Measurements from ENCODE around the gene CHIC1.
"Not testable (repeated sequence)": the region's sequence is repeated elsewhere in the genome, so short reads cannot be mapped to it uniquely, and the experiment has no call there.

CHIC1 gene

DNA sequence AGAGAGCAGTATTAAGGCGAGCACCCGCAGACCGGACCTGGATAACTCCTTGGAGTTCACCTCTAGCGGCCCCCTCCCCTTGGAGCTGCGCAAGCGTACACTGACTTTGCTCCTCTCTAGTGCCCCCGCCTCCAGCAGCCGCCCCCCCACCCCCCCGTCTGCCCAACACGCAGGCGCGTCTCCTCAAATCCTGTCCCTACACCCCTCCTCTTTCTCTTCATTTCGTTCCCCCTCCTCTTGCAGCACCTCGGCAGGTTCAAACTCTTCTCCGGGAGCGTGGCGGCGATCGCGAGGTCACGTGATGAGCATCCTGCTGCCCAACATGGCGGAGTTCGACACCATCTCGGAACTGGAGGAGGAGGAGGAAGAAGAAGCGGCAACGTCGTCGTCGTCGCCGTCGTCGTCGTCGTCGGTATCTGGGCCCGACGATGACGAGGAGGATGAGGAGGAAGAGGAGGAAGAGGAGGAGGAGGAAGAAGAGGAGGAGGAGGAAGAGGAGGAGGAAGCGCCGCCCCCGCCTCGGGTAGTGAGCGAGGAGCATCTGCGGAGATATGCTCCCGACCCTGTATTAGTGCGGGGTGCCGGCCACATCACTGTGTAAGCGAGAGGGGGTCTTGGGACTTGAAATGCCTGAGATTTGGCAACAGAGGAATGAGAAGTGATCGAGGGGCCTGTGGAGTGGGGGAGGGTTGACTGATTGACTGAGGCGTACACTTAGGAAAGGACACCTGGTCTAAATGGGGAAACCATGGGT lies at the start of gene CHIC1:
CHIC1 (plus strand) TSS at position 214 of the 754 bp plus-strand sequence; CDS start at position 302, 88 bp downstream.
- FAIRE-seq: no peak

DNA sequence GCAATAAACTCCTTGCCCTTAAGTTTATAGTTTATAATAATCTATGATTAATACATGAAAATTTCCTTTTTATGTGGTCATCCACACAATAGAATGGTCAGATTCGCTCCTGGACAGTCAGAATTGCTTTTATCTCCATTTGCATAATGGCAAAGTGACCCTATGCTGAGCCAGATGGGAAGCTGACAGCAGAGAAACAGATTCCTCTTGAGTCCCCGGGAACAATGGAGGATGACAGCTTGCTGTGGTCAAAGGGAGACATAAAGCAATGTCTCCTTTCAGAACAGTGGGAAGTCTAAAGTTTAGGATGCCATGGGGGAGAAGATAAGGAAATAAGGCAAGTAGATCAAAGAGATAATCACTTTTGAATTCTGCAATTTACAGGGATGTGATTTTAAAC lies 40.2 kb upstream of the CHIC1 start:
- not testable (repeated sequence) for FAIRE-seq

DNA sequence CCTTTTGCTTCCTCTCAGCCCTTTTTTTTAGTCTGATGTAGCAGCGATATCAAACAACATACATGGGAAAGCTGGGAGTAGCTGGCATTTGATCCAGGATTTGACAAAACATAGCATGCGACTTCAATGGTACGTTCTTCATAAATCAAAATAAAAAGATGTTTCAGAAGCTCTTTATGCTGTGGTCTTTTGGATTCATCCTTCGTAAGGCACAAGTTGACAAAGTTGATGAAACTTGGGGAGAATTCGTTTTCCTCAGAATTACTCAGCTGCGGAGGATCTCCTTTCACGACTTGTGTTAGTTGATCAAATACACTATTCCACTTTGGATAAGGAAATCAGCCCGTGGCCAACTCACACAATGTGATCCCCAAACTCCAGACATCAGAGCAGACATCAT lies 38.1 kb upstream of the CHIC1 start:
- no peak for FAIRE-seq

DNA sequence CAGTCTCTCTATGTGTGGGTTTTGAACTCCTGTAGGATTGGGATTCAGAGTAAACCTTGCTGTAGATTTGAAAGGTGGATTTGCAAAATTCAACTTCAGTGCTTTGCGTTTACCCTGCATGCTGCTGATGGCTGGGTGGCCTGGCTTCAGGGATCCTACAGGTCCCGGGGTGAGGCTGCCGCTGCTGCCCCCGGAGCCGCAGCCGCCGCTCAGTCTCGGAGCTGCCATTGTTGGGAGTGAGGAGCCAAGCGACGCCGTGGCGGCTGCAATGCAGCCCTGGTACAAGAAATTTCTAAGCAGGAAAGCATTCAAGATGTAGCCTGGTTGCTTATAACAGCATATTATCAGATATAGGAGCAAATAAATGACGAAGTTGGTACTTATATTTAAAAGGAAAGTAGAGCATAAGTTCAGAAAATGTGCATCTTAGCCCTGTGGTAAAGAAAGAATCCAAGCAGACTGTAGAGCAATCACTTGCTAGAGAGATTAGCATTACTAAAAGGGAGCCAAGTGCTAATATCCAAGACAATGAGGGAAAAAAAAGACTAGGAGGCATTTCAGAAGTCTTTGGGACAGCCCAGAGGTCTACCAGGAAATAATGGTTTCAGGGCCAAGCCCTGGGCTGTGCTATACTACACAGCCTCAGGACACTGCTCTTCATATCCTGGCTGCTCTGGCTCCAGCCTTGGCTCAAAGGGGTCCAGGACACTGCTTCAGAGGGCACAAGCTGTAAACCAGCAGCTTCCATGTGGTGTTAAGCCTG lies 36.9 kb upstream of the CHIC1 start:
- FAIRE-seq: no peak

DNA sequence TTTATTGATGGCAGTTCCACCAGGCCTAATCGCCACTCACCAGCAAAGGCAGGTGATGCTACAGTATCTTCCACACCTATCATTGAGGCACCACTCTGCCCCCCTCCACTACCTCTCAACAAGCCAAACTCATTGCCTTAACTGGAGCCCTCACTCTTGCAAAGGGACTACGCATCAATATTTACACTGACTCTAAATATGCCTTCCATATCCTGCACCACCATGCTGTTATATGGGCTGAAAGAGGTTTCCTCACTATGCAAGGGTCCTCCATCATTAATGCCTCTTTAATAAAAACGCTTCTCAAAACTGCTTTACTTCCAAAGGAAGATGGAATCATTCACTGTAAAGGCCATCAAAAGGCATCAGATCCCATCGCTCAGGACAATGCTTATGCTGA lies 31.3 kb upstream of the CHIC1 start:
- not testable (repeated sequence) for FAIRE-seq

DNA sequence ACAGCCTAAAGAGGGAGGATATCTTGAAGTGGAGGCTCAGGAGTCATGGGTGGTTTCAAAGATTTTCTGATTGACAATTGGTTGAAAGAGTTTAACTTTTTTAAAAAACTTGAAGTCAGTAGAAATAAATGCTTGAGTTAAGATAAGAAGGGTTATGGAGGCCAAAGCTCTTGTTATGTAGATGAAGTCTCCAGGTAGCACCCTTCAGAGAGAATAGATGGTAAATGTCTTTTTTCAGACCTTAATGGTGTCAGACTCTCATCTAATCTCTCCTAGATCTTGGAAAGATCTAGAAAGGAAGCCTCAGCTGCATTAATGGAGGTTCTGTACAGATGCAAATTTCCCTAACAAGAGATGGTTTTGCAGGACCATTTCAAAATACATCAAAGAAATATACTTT lies 6.8 kb upstream of the CHIC1 start:
- FAIRE-seq: no peak

DNA sequence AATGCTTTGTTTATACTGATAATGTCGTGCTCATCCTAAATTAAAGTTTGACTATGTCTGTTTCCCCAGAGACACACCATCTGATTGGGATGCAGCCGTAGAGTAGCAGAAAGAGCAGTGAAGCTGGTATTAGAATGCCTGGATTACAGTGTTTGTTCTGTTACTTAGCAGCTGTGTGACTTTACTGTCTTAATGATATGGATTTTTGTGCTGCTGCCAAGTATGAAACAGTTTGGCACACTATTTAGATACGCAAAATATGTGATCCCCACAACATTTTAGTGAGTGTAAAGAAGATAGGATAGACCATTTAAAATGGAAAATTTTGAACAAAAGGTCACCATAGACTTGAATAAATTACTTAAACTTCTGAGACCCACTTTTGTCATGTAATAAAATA lies 1.2 kb upstream of the CHIC1 start:
- no peak for FAIRE-seq

DNA sequence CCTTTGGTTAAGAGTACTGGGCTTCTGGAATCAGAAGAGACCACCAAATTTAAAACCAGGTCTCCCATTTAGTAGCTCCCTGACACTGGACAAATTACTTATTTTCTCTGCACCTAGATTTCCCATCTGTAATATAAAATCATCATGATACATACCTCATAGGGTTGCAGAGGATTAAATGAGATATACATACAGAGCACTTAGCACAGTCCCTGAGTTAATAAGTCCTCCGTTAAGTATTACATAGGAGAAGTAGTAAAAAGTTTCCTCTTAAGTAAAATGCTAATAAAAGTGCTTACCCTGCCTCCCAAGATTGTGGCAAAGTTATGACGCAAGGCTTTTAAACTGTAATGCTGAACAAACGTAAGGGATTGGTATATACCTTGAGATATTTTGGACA lies 539 bp upstream of the CHIC1 start:
- FAIRE-seq: no peak

DNA sequence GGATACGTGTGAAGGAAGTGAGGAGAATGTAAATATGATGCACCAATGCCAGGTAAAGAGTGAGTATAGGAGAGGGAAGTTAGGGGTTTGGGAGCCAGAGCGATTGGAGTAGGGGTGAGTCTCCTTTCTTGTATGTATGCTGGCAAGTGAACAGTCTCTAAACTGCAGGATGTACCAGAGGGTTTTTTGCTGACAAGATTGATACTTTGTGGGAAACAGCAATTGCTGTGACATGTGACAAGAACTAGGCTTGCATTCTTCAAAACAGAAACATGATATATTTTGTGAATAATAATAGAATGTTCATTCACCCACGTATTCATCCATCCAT lies 706 bp downstream of the CHIC1 start:
- FAIRE-seq: no peak

DNA sequence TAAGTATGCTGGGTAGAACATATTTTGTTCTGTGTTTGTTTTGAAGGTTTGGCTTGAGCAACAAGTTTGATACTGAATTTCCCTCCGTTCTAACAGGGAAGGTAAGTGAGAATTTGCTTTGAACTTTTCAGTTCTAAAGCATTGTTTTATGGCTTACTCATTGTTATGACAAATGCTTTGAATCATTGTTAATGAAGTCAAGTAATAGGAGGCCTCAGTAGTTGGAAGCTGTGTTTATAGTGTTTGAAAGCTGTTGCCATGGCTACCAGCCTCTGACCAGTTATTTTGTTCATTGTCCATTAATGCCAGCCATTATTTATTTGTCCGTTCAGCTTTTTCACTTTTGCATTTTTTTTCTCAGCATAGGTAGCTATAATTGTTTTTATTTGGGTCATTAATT lies 14.4 kb downstream of the CHIC1 start:
- FAIRE-seq: no peak

DNA sequence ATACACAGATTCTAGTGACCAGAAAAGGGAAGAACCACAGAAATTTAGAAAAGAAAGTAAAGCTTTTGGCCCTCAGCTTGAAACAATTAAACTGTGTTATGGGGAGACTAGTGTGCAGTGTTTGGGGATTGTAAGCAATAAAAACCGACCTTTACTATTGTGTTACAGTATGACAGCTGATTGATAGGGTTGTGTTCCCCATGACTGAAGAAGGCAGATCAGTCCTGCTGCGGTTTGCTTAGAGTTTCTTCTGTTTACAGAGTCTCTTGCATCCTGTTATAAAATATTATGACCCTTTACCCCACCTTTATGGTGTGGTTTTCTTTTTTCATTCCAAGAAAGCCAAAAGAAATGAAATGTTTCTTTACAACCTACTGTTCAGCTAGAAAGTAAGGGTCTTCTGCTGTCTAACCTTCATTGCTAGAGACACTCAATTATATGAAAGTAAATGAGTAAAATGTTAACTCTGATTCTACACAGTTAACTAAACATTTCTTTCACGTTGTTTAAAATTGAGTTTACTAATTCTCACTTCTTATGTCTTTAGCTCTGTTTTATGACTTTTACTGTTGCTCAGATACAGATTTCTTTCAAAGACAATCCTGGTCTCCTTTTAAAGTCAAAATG lies 18.1 kb downstream of the CHIC1 start:
- no peak for FAIRE-seq

DNA sequence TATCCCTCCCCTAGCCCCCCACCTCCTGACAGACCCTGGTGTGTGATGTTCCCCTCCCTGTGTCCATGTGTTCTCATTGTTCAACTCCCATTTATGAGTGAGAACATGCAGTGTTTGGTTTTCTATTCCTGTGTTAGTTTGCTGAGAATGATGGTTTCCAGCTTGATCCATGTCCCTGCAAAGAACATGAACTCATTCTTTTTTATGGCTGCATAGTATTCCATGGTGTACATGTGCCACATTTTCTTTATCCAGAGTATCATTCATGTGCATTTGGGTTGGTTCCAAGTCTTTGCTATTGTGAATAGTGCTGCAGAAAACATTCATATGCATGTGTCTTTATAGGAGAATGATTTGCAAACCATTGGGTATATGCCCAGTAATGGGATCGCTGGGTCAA lies 34.8 kb downstream of the CHIC1 start:
- not testable (repeated sequence) for FAIRE-seq

DNA sequence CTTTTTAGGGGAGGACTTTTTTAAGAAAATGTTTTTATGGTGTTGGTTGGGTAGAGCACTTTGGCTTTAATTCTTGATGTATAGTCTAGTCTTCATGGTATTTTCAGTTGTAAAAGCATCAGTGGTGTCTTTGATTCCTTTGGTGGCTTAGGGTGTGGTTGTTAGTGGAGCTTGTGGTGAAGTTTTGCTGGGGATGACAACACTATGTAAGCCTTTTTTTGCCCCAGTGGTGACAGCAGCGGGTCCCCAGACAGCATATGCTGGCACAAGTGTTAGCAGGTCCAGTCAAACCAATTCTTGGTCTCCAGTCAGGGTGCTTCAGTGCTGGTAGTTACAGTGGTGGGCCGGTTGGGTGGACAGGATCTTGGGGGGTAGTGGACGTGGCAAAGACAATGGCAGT lies 52.0 kb downstream of the CHIC1 start:
- no peak for FAIRE-seq

DNA sequence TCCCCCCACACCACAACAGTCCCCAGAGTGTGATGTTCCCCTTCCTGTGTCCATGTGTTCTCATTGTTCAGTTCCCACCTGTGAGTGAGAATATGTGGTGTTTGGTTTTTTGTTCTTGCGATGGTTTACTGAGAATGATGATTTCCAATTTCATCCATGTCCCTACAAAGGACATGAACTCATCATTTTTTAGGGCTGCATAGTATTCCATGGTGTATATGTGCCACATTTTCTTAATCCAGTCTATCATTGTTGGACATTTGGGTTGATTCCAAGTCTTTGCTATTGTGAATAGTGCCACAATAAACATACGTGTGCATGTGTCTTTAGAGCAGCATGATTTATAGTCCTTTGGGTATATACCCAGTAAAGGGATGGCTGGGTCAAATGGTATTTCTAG lies 78.7 kb downstream of the CHIC1 start:
- FAIRE-seq: not testable (repeated sequence)

DNA sequence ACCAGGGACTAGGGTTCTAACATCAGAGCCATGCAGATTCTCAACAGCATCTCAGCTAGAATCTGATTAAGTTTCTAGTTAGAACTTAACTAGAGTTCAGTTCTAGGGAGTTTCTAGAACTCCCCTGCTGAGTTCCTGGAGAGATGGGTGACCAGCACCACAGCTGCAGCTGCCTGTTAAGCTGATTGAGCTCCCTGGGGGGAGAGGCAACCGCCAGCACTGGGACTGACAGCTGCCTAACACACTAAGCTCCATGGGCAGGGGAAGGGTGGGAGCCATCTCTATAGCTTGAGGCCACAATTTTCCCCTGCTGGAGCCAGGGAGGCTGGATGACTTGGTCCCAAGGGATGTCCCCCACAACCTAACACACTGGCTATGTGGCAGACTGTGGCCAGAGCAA lies 84.2 kb downstream of the CHIC1 start:
- FAIRE-seq: no peak

DNA sequence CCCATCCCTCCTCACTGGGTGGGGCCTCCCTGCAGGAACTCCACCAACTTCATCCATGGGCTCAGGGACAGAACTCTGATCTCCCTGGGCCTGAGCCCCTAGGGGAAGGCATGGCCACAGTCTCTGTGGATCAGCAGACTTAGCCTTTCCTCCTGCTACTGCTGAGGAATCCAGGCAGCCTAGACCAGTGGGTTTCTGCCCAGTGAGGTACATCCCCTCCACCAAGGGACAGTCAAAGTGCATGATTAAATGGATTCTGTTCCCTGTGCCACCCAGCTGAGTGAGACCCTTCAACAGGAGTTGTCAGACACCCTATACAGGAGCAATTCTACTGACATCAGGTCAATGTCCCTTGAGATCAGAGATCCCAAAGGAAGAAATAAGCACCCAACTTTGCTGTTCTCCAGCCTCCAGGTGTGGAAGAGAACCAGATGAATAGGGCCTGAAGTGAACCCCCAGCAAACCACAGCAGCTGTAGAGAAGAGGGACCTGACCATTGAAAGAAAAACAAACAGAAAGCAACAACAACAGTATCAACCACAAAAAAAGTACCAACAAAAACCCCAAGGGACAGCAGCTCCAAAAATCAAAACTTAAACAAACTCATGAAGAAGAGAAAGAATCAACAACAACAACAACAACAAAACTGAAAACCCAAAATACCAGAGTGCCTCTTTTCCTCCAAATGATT lies 84.8 kb downstream of the CHIC1 start:
- FAIRE-seq: no peak

DNA sequence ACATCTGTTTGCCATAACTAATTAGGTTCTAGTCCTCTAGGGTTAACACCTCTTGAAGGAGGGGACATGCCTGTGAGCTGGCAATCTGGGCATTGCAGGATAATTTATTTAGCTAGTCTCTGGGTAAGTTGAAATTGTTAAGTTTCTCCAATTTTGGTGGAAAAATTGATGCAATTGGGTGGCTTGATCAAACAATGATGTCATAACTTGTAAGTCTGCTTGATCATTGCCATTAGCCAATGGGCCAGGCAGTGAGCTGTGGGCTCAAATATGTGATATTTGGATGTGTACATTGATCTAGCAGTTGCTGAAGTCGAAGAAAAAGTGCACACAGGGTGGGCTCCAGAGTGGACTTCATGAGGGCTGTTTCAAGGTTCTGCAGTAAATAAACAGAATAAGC lies 98.3 kb downstream of the CHIC1 start:
- FAIRE-seq: not testable (repeated sequence)

DNA sequence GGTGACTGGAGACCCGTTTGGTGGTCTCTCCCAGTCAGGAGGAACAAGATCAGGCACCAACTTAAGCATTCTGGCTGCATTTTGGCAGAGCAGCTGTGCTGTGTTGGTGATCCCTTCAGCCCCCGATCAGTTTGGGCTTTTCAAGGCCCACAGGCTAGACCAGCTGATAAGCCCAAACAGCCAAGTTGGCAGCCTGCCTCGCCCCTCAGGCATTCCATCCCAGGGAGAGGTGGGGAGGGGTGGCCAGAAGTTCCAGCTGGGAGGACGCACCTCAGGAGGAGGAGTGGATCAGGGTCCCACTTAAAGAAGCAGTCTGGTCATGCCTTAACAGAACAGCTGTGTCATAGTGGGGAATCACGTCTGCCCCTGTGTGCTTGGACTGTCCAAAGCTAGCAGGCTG lies 105.8 kb downstream of the CHIC1 start:
- no peak for FAIRE-seq

DNA sequence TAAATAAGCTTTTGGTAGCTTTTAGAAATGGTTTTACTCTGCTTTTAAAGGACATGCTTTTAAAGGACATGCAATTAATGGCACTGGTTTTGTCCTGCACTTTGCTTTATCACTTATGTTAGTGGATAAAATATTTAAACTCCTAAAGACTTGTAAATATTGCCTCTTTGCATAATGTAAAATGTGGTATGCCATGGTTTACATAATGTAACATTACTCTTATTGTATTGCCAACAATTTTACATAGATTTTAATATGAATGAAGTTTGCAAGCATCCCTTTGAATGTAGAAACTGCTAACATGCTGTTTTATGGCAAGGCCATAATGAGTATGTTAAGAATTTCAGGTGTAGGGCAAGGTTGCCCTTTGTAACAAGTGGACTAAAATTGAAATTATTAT lies 118.4 kb downstream of the CHIC1 start:
- no peak for FAIRE-seq

DNA sequence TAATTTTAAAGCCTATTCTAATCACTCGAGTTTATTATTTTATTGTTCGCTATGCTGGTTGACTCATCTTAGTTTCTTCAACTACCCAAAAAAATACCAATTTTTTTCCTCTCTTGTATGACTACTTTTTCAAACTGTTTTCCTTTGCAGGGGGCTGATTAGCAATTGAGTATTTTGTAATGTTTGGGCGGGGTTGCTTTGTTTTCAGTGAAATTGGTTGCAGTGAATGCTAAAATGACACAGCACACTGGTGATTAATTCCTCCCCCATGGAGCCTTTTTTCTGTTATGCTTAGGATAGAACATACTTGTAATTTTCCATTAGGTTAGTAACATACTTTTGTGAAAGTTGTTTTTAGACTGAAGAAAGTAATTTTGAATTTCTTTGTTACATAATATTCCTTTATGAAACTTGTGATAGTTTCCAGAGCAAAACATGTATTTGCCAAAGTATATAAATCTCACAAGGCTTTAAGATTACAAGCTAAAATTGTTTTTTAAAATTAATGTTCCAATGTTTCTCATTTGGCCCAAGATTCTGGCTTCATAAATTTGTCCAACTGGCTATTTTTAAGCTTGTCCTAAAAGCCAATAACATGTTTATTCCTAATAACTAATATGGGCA lies 120.4 kb downstream of the CHIC1 start:
- no peak for FAIRE-seq

DNA sequence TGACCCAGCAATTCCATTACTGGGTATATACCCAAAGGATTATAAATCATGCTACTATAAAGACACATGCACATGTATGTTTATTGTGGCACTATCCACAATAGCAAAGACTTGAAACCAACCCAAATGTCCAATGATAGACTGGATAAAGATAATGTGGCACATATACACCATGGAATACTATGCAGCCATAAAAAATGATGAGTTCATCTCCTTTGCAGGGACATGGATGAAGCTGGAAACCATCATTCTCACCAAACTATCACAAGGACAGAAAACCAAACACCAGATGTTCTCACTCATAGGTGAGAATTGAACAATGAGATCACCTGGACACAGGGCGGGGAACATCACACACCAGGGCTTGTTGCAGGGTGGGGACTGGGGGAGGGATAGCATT lies 144.0 kb downstream of the CHIC1 start:
- not testable (repeated sequence) for FAIRE-seq

DNA sequence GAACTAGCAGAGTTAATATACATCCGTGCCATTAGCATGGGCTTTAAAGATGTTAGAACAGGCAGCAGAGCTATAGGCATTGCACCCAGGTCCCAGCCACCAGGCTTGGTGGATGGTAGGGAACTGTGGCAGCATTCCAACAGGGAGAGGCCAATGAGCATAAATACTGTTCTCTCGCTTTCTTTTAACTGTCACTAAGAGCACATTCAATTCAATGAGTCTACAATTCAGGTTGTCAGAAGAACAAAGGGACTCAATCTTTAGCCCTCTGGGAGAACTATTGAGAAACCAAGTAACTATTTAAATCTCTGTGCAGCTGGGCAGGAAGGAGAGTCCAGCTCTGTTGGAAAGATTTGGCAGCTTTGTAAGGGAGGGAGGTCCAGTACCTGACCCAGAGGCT lies 165.6 kb downstream of the CHIC1 start:
- FAIRE-seq: no peak
